ENCODE data around the gene LGR4. TPM values are rescaled to one million over a fixed set of nuclear protein-coding genes. Genes with fewer than 3 reads are reported as not detected.

Gene LGR4
- total and polyA plus RNA-seq, 2 of the 13 experiments (the other 11 are each of a cell fraction or from before 2014, with no cell fraction given), result 42.1 to 68.7 TPM

DNA sequence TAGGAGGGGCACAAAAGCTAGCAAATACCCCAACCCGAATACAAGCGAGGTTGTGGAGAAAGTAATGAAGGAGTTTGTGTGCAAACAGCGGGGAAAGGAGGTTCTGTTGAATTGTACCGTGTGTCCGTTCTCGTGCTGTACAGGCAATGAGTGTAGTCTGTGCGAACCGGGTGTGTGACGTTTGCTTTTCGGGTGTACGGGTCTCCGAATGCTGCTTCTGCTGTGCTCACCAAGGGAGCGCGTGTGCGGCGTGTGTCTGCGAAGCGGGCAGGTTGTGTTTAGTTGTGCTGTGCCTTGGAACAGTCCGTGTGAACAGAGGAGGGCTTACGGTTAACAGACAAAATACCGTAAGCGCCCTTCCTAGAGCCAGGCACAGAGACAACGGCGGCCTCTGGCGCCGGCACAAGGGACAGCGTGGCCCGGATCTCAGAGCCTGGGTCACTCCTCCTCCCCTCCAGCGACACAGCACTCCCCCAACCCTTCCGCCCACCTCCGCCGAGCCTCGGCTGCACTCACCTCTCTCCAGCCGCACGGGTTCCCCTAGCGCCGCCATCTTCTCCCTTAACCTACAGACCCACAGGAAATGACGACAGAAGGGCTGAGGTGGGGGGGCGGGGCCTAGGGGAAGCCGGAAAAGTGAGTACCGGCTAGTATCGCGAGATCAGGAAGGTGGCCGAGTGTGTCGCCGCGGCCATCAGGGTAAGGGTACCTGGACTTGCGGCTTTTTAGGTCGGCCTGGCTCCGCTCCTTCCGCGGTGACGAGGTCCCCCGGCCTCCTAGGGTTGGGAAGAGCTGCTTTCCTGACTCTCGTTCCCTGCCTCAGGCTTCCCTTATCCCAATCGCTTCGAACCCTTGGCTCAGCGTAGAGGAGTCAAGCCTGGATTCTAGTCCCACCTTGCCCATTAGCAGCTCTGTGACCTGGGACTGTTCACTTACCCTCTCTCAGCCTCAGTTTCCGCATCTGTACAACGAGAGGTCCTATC, 33.9 kb upstream of the LGR4 start, which contains the start of gene LIN7C (continued):
- TF ChIP-seq, protein P1, sequence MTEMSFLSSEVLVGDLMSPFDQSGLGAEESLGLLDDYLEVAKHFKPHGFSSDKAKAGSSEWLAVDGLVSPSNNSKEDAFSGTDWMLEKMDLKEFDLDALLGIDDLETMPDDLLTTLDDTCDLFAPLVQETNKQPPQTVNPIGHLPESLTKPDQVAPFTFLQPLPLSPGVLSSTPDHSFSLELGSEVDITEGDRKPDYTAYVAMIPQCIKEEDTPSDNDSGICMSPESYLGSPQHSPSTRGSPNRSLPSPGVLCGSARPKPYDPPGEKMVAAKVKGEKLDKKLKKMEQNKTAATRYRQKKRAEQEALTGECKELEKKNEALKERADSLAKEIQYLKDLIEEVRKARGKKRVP (CRISPR knock-in tag; IDR thresholded peaks at IDR 0.05), result peak in 1 of 2 experiments; percentile 30; a peak in 1 of 4 replicates
- TF ChIP-seq ZNF20 (CRISPR knock-in tag; IDR thresholded peaks at IDR 0.05) (no peak), POGZ (CRISPR knock-in tag; IDR thresholded peaks at IDR 0.05) (peak; percentile 92), DPF2 (CRISPR knock-in tag; IDR thresholded peaks at IDR 0.05; ENCODE audit: borderline replicate concordance, low read depth) (no peak), HNF4A (CRISPR knock-in tag; IDR thresholded peaks at IDR 0.05) (no peak; the same call in 1 of the 2 replicates), ZNF124 (CRISPR knock-in tag; IDR thresholded peaks at IDR 0.05) (no peak; the same call in 1 of the 2 replicates), PHB2 (IDR thresholded peaks at IDR 0.05; ENCODE audit: partially characterized antibody) (no peak), HNRNPUL1 (IDR thresholded peaks at IDR 0.05; ENCODE audit: low read depth, low read length) (no peak), BCL6 (CRISPR knock-in tag; IDR thresholded peaks at IDR 0.05) (0 out of 2 replicates have a peak, but pooled peaks have one; percentile 19), ZNF850 (CRISPR knock-in tag; conservative IDR thresholded peaks at IDR 0.05) (no peak), SRSF4 (IDR thresholded peaks at IDR 0.05; ENCODE audit: low read depth, low read length, poor library complexity, severe bottlenecking) (no peak), RFX3 (CRISPR knock-in tag; IDR thresholded peaks at IDR 0.05) (no peak), ZNF17 (CRISPR knock-in tag; IDR thresholded peaks at IDR 0.05) (no peak), KDM5A (IDR thresholded peaks at IDR 0.05; ENCODE audit: borderline replicate concordance, low read length) (peak; percentile 87)
- TF ChIP-seq, protein P2, sequence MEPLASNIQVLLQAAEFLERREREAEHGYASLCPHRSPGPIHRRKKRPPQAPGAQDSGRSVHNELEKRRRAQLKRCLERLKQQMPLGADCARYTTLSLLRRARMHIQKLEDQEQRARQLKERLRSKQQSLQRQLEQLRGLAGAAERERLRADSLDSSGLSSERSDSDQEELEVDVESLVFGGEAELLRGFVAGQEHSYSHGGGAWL (CRISPR knock-in tag; IDR thresholded peaks at IDR 0.05), result peak; percentile 71
- TF ChIP-seq, protein P3, sequence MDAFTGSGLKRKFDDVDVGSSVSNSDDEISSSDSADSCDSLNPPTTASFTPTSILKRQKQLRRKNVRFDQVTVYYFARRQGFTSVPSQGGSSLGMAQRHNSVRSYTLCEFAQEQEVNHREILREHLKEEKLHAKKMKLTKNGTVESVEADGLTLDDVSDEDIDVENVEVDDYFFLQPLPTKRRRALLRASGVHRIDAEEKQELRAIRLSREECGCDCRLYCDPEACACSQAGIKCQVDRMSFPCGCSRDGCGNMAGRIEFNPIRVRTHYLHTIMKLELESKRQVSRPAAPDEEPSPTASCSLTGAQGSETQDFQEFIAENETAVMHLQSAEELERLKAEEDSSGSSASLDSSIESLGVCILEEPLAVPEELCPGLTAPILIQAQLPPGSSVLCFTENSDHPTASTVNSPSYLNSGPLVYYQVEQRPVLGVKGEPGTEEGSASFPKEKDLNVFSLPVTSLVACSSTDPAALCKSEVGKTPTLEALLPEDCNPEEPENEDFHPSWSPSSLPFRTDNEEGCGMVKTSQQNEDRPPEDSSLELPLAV (CRISPR knock-in tag; conservative IDR thresholded peaks at IDR 0.05; ENCODE audit: low read depth), result no peak
- TF ChIP-seq, protein P4, sequence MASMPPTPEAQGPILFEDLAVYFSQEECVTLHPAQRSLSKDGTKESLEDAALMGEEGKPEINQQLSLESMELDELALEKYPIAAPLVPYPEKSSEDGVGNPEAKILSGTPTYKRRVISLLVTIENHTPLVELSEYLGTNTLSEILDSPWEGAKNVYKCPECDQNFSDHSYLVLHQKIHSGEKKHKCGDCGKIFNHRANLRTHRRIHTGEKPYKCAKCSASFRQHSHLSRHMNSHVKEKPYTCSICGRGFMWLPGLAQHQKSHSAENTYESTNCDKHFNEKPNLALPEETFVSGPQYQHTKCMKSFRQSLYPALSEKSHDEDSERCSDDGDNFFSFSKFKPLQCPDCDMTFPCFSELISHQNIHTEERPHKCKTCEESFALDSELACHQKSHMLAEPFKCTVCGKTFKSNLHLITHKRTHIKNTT (CRISPR knock-in tag; IDR thresholded peaks at IDR 0.05), result no peak
- TF ChIP-seq, protein P5, sequence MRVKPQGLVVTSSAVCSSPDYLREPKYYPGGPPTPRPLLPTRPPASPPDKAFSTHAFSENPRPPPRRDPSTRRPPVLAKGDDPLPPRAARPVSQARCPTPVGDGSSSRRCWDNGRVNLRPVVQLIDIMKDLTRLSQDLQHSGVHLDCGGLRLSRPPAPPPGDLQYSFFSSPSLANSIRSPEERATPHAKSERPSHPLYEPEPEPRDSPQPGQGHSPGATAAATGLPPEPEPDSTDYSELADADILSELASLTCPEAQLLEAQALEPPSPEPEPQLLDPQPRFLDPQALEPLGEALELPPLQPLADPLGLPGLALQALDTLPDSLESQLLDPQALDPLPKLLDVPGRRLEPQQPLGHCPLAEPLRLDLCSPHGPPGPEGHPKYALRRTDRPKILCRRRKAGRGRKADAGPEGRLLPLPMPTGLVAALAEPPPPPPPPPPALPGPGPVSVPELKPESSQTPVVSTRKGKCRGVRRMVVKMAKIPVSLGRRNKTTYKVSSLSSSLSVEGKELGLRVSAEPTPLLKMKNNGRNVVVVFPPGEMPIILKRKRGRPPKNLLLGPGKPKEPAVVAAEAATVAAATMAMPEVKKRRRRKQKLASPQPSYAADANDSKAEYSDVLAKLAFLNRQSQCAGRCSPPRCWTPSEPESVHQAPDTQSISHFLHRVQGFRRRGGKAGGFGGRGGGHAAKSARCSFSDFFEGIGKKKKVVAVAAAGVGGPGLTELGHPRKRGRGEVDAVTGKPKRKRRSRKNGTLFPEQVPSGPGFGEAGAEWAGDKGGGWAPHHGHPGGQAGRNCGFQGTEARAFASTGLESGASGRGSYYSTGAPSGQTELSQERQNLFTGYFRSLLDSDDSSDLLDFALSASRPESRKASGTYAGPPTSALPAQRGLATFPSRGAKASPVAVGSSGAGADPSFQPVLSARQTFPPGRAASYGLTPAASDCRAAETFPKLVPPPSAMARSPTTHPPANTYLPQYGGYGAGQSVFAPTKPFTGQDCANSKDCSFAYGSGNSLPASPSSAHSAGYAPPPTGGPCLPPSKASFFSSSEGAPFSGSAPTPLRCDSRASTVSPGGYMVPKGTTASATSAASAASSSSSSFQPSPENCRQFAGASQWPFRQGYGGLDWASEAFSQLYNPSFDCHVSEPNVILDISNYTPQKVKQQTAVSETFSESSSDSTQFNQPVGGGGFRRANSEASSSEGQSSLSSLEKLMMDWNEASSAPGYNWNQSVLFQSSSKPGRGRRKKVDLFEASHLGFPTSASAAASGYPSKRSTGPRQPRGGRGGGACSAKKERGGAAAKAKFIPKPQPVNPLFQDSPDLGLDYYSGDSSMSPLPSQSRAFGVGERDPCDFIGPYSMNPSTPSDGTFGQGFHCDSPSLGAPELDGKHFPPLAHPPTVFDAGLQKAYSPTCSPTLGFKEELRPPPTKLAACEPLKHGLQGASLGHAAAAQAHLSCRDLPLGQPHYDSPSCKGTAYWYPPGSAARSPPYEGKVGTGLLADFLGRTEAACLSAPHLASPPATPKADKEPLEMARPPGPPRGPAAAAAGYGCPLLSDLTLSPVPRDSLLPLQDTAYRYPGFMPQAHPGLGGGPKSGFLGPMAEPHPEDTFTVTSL (CRISPR knock-in tag; IDR thresholded peaks at IDR 0.05; ENCODE audit: borderline replicate concordance), result no peak; the same call in 1 of the 2 replicates

Measured in HepG2 (cell line).